ENCODE data around the gene PGD.
"Not testable (repeated sequence)": the region's sequence is repeated elsewhere in the genome, so short reads cannot be mapped to it uniquely, and the experiment has no call there.

The PGD gene

DNA sequence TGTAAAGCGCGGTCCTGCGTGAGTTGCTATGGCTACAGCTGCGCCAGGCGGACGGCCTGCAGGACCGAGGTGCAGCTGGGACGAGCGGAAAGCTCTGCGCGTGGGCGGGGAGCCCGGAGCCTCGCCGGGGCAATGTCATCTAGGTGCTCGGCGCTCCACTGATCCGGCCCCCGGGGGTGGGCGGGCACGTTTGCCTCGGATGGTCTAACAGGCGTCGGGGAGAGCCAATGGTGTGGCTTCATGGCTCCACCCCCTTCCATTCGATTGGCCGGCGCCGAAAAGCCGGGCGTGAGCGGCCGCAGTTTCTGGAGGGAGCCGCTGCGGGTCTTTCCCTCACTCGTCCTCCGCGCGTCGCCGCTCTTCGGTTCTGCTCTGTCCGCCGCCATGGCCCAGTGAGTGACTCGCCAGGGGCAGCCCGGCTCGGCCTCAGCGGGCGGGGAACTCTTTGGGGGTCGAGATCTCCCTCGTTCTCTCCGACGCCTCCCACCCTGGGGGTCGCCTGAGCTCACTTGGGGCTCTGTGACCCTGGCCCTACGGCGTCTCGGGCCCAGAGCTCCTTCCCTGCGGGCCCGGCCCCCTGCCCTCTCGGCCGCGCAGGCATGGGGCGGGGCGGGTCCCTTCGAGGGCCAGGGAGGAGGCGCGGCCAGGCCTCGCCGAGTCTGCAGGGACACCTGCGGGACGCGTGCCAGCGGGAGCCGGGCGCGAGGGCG is at the start of gene PGD:
TSS of gene PGD (plus strand) at position 331 of the 710 bp plus-strand sequence. CDS start at position 385, 54 bp downstream.
- peak; percentile 70 for DNase-seq

DNA sequence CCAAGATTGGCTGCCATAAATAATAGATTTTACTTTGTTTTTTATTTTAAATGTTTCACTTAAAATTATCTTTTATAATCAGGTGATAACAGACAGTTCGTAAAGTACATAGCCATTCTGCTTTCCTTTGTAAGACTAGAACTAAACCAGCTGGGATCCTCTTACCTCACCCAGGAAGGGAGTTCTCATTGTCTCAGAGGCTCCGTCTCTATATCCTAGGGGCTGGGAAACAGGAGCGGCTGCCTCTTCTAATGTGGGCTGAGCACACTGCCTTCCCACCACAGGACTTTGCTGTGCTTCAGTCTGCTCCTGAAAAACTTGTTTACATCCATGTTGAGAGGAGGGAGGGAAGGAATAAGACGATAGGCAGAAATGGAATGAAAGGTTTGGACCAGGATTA is 45.6 kb upstream of the PGD start:
- no peak for DNase-seq

DNA sequence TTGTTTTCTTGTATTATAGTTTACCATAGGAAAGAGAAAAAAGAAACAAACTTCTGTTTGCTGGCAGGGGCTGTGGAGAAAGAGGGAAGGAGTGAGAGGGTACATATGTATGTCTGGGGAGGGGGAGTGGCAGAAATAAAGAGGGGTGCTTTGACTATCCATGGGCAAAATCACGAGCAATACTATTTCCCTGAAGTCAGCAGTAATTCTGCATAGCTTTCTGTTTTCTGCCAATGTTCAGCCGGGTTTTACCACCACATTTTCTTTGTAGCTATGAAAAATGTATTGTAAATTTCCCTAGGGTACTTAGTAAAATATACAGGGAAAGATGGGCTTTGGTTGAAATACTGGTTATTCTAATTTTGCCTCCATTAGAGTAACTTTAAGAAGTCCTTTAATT is 45.2 kb upstream of the PGD start:
- DNase-seq = no peak

DNA sequence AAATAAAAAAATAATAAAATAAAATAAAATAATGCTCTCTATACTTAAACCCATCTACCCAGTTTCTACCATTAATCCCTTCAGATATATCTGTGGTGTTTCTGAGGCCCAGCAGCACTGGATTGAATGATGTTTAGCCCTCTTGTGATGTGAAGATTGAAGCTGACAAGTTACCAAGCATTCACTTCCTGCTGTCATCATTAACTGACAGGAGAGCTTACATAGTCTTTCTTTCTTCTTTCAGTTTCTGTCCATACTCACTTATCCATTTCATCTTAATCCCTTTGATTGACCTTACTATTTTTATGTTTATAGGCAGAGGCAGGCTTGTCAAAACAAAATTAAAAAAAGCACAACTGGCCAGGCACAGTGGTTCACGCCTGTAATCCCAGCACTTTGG is 38.8 kb upstream of the PGD start:
- no peak for DNase-seq

GRCh38 chr1:10361515-10361914 is 37.3 kb upstream of the PGD start:
- DNase-seq = no peak

DNA sequence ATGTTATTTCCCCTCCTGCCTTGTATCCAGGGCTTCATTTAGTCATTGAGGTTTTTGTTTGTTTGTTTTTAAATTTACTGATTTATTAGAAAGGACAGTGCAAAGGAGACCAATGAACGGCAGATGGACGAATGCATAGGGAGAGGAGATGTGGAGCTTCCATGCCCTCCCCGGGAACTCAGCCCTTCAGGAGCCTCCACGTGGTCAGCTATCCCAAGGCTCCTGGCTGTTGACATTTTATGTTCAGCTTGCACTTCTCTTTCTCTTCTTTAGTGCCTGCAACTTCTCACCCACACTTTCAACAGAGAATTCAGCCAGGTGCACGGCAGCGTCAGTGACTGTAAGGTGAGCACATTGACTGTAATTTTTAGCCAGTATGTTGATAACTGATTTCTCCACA is 30.7 kb upstream of the PGD start:
- no peak for DNase-seq

DNA sequence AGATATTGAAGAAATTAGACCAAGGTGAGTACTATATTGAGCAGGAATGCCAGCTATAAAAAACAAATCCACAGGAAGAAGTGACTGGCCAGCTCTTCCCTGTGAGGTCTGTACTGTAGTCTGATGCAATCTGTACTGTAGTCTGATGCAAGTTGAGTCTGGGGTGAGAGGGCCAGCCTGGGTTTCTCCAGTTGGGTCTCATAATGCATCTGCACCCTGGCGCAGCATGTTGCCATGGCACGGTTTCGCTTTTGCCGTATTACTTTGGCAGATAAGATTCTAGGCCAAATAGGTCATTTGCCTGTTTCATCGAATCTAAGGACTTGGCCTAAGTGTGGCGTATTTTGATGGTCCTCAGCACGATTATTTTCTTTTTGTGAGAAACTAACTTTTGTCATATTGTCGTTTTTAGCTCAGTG is 24.4 kb upstream of the PGD start:
- no peak for DNase-seq

- not testable (repeated sequence) for DNase-seq
These were observed 21.4 kb upstream of the PGD start for GRCh38 chr1:10377365-10378029.

DNA sequence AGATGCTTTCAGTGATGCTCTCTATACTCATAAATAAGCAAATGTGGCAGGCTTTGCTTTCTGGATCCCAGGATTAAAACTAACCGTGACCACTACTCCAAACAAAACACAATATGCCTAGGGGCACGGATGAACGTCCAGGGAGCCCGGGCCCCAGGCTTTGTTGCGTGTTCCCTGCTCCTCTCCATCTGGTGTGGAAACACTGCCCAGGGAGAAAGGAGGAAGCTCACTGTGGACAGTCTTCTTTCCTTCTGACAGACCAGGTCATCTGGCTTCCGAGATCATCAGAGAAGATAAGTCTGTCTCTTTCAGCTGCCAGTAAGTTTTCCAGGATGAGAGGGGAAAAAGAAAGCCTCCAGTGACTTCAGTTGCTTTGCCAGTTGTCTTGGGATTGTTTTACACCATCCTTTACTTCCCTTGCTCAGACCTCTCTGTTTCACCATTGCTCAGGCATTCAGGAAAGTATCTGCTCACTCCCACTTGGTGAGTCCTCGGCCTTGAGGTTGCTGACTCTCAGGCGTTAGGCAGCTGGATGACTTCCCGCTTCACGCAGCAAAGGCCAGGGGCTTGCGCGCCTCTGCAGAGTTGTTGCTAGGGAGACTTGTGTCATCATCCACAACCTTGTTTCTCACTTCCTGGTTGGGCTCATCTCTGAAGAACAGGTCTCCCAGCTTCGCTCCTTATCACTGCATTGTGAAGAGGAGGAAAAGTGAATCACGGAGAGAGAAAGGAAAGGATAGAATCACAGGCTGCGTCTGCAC is 20.6 kb upstream of the PGD start:
- no peak for DNase-seq

GRCh38 chr1:10379101-10379620 is 19.7 kb upstream of the PGD start:
- DNase-seq = no peak

- DNase-seq = no peak
These were observed 19.2 kb upstream of the PGD start for GRCh38 chr1:10379676-10380075.

- DNase-seq = no peak
These were observed 18.1 kb upstream of the PGD start for GRCh38 chr1:10380594-10381275.

DNA sequence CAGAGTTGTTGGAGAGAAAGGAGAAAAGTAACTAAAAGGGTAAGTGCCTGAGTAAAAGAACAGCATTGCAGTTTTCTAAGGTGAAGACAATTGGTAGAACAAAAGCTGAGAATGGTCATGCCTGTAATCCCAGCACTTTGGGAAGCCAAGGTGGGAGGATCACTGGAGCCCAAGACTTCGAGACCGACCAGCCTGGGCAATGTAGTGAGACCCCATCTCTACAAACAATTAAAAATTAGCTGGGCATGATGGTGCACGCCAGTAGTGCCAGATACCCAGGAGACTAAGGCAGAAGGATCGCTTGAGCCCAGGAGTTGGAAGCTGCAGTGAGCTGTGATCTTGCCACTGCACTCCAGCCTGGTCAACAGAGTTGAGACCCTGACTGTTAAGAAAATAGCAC is 15.2 kb upstream of the PGD start:
- DNase-seq = no peak

DNA sequence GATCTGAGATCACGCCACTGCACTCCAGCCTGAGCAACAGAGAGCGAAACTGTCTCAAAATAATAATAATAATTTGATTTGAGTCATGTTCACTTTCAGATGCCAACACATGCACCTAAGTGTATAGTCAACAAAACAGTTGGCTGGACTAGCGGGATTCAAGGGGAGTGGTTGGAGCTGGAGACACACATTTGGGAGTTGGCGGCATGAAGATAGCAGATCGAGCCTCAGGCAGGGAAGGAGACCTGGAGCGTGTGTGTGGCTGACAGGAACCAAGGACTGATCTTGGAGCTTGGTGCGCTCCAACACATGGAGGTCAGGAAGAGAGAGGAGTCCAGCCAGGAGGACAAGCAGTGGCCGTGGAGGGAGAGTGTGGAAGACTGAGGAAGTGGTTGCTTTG is 14.6 kb upstream of the PGD start:
- no peak for DNase-seq

- DNase-seq = no peak
These were observed 11.8 kb upstream of the PGD start for GRCh38 chr1:10386761-10387676.

DNA sequence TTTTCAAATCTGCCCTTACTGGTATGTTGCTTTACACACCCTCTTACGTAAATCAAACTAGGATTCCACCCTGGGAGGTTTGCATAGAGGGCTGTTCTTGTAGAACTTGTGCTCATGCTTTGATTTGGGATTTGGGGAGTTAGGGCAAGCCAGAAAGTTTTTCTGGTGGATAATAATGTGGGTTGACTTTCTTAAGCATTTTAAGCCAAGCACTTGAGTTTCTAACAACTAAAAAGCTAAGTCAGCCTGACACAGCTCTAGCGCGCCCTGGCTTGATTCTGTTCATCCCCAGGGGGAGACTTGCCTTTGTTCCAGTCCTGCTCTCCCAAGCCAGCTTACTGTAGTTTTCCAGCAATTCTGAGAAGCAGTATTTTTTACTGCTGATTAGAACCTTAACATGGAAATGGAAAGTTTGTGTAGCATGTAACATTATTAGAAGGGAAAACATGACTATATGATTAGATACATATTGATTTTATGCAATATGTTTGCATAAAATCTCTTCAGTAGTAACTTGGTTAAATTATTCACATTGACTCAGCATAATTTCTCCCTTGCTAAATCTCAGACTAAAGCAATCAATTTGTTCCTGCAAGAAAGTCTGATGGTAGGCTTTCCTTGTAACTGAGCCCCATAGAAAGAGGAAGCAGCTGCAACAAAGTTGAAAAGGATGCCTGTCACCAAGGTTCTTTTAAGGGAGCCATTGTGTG is 11.0 kb upstream of the PGD start:
- DNase-seq = no peak

DNA sequence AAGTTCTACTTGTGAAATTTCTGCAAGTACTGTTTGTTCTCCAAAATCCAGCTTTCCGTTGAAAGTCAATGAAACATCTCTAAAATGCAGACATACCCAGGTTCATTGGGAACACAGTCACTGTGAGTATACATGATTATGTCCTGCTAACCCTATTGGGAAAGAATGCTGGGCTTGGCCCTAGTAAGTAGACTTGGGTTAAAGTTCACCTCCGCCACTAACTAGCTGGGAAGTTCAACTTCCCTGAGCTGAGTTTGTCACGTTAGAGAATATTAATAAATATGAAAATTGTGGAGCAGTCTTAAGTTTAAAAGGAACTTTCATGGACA is 10.5 kb upstream of the PGD start:
- no peak for DNase-seq

GRCh38 chr1:10389271-10389973 is 9.4 kb upstream of the PGD start:
- DNase-seq = no peak

DNA sequence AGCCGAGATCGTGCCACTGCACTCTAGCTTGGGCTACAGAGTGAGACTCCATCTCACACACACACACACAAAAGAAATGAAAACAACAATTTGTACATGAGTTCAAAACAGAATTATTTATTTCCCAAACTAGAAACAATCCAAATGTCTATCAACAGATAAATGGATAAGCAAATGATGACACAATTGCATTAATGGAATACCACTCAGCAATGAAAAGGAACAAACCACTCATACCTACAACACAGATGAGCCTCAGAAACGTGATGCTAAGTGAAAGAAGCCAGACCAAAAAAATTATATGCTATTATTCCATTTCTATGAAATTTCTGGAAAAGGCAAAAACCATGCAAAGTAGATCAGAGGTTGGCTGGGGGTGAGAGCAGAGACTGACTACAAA is 2.0 kb upstream of the PGD start:
- DNase-seq = no peak

DNA sequence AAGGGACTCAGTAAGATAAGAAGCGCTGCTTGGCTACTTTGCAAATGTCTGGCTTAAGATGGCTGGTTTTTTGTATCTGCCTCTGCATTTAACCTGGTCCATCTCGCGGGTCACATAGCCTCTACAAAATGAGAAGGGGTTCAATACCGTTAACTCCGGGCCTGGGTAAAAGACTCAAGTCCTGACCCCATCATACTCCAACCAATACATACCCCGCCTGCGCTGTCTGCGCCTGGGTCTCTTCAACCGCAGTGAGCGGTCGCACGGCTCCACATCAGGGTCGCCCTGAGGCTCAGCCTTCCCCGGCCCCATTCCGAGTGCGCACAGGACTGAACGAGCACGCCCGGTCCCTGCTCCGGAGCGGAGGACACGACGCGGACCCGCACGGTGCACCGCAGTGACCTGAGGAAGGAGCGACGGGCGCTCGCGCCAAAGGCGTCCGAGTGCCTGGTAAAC is 558 bp upstream of the PGD start:
- DNase-seq = no peak

- DNase-seq = no peak
These were observed 629 bp downstream of the PGD start for GRCh38 chr1:10399444-10399941.

Data from NCI-H2107 (cell line).